PC-3 (cell line): ENCODE data around the gene ANOS1. TPM values are rescaled to one million over a fixed set of nuclear protein-coding genes. Genes with fewer than 3 reads are reported as not detected.

Experiments used
- ATAC-seq: fragments of 200-7000 bp; cut with Tn5 transposase; 2 replicates; pipeline ENCODE4 v1.9.1; 2020; ENCODE audit warnings: mild to moderate bottlenecking, moderate library complexity
- BruUV-seq: library from RNA; stranded (reverse); fragments of 400-500 nt; replicated peaks from 2 replicates; lab custom pipeline; 2021; lab: Mats Ljungman, UMichigan
- CTCF ChIA-PET: fragments of 300-600 bp; sonication (Branson Sonifier 250); formaldehyde crosslinking; loops from one replicate; lab custom pipeline; 2022; ENCODE audit warnings: antibody characterized with exemption; lab: Charles Lee
- POLR2A ChIA-PET: fragments of 300-600 bp; sonication (Branson Sonifier 250); formaldehyde crosslinking; loops from one replicate; lab custom pipeline; 2022; ENCODE audit warnings: antibody characterized with exemption; ENCODE audit not compliant: unreplicated experiment; lab: Charles Lee
- DNase-seq: peaks from one replicate; pipeline ENCODE4 v3.0.0-alpha.2; 2015
- H2AFZ ChIP-seq: fragments of 300-600 bp; sonication (generic); 2 replicates; pipeline ENCODE4 v1.6.0; 2016; ENCODE audit warnings: antibody characterized with exemption, low read length
- H3F3A ChIP-seq: fragments of 300-600 bp; sonication (generic); one replicate; pipeline ENCODE4 v1.6.0; 2017; ENCODE audit warnings: antibody characterized with exemption, low read length, control low read depth, mild to moderate bottlenecking; ENCODE audit not compliant: unreplicated experiment
- H3K27ac ChIP-seq: fragments of 300-600 bp; sonication (generic); 2 replicates; pipeline ENCODE4 v1.5.1; 2016; ENCODE audit warnings: mild to moderate bottlenecking, low read length
- H3K27me3 ChIP-seq: fragments of 300-600 bp; sonication (generic); 2 replicates; pipeline ENCODE4 v1.6.1; 2016; ENCODE audit warnings: low read length, mixed read lengths
- H3K36me3 ChIP-seq: fragments of 300-600 bp; sonication (generic); 2 replicates; pipeline ENCODE4 v1.6.1; 2016; ENCODE audit warnings: low read depth, mixed run types, low read length, mixed read lengths
- H3K4me1 ChIP-seq: fragments of 300-600 bp; sonication (generic); 2 replicates; pipeline ENCODE4 v1.5.1; 2016; ENCODE audit warnings: low read length; ENCODE audit not compliant: insufficient read depth
- H3K4me2 ChIP-seq: fragments of 300-600 bp; sonication (generic); 2 replicates; pipeline ENCODE4 v1.6.0; 2016; ENCODE audit warnings: low read length
- H3K4me3 ChIP-seq: fragments of 300-600 bp; sonication (generic); 2 replicates; pipeline ENCODE4 v1.5.1; 2016; ENCODE audit warnings: mild to moderate bottlenecking, low read length, mixed read lengths
- H3K79me2 ChIP-seq: fragments of 300-600 bp; sonication (generic); 2 replicates; pipeline ENCODE4 v1.6.1; 2017; ENCODE audit warnings: low read length, mixed read lengths
- H3K9ac ChIP-seq: fragments of 300-600 bp; sonication (generic); 2 replicates; pipeline ENCODE4 v1.6.0; 2016; ENCODE audit warnings: mild to moderate bottlenecking, low read length
- H3K9me2 ChIP-seq: fragments of 300-600 bp; sonication (generic); replicated peaks from 2 replicates; pipeline ENCODE4 v1.6.1; 2016; ENCODE audit warnings: mixed run types, low read length, mixed read lengths
- H3K9me3 ChIP-seq: fragments of 300-600 bp; sonication (generic); 2 replicates; pipeline ENCODE4 v1.6.1; 2016; ENCODE audit warnings: low read length, mixed read lengths
- H4K20me1 ChIP-seq: fragments of 300-600 bp; sonication (generic); 2 replicates; pipeline ENCODE4 v1.6.1; 2016; ENCODE audit warnings: low read length, mixed read lengths
- CTCF ChIP-seq: fragments of 300-600 bp; sonication (generic); conservative IDR thresholded peaks from 2 replicates; pipeline ENCODE4 v1.5.1; 2017; ENCODE audit warnings: antibody characterized with exemption, low read depth, mild to moderate bottlenecking, low read length
- EZH2 ChIP-seq: fragments of 300-600 bp; sonication (generic); IDR thresholded peaks from one replicate; pipeline ENCODE4 v1.6.1; 2017; ENCODE audit warnings: antibody characterized with exemption, mild to moderate bottlenecking, low read length; ENCODE audit not compliant: unreplicated experiment
- EZH2phosphoT487 ChIP-seq: fragments of 300-600 bp; sonication (generic); IDR thresholded peaks from 2 replicates; pipeline ENCODE4 v1.6.1; 2018; ENCODE audit warnings: mild to moderate bottlenecking, antibody characterized with exemption, low read length, borderline replicate concordance
- intact Hi-C: fragments of 100-400 bp; cut with micrococcal nuclease; formaldehyde crosslinking; loops from 2 replicates; pipeline ENCODE4 v1.9.0; 2023
- total RNA-seq: library from RNA; depleted of rRNA; stranded (reverse); fragments of >200 nt; gene quantifications from 2 replicates; pipeline ENCODE4 v1.2.3, GENCODE V29; 2014

Gene ANOS1
- total RNA-seq, 1 experiment from 2014 or later = 3.5 TPM

DNA sequence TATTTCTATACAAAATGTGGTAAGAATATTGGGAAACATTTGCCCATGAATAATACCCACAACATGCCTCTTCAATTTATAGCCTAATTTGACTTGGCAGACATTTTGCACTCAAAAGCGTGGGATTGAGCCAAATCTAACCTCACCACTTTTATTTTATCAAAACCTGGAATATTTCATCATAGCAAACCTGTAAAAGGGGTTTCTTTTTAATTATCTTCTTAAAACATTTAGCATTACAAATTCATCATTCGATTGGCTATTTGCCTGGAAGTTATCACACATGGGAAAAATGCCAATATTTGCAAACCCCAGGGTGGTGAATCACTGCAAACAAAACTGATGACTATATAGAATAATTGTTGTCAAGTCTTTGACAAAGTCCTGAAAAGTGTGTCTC, 211.1 kb downstream of the ANOS1 start:
- TF ChIP-seq EZH2phosphoT487 (no peak), EZH2 (no peak), CTCF (no peak)
- Histone ChIP-seq H3K36me3 (no peaks in the 10 kb centered on the region), H3K4me3 (no peak overlapping the region), H3K9me2 (no peaks in the 10 kb centered on the region), H3K27ac (no peak overlapping the region), H2AFZ (no peak overlapping the region), H3K9ac (no peak overlapping the region), H3K4me1 (peaks cover 16% of the 10 kb centered on the region), H3K4me2 (no peak overlapping the region), H3F3A (no peaks in the 10 kb centered on the region), H3K27me3 (no peaks in the 10 kb centered on the region), H4K20me1 (no peaks in the 10 kb centered on the region), H3K79me2 (no peaks in the 10 kb centered on the region), H3K9me3 (no peaks in the 10 kb centered on the region)
- ChIA-PET POLR2A (no interaction called here), CTCF (no interaction called here)
- peak; percentile 82 for DNase-seq
- ATAC-seq = no peak
- intact Hi-C loops = no loop called here
- no TSS peak for BruUV-seq

GRCh38 chrX:8520178-8520577, 211.8 kb downstream of the ANOS1 start:
- DNase-seq (peak; percentile 33), ATAC-seq (no peak)
- POLR2A ChIA-PET = no interaction called here

More at GRCh38 chrX:8520178-8520577, 211.8 kb downstream of the ANOS1 start:
- BruUV-seq = no TSS peak
- Histone ChIP-seq H3K27ac (no peak overlapping the region), H3K9ac (no peak overlapping the region), H4K20me1 (no peaks in the 10 kb centered on the region), H3K4me1 (peaks cover 16% of the 10 kb centered on the region), H3F3A (no peaks in the 10 kb centered on the region), H3K4me2 (peak overlapping the region; percentile 6; the same call in 1 of the 2 replicates), H2AFZ (no peak overlapping the region), H3K79me2 (no peaks in the 10 kb centered on the region), H3K9me2 (no peaks in the 10 kb centered on the region), H3K36me3 (no peaks in the 10 kb centered on the region), H3K9me3 (no peaks in the 10 kb centered on the region), H3K27me3 (no peaks in the 10 kb centered on the region), H3K4me3 (no peak overlapping the region)
- intact Hi-C loops = no loop called here
- CTCF ChIA-PET = no interaction called here
- TF ChIP-seq EZH2 (no peak), CTCF (no peak), EZH2phosphoT487 (no peak)
